GM12874 (cell line): Measurements from ENCODE around the gene FAHD2A.

Source experiments
- CTCF ChIP-seq: IDR thresholded peaks from 2 replicates; pipeline ENCODE4 v1.5.1; 2011; ENCODE audit warnings: low read depth, mild to moderate bottlenecking, control low read depth, low read length, moderate library complexity; ENCODE audit not compliant: insufficient read depth

The FAHD2A gene

DNA sequence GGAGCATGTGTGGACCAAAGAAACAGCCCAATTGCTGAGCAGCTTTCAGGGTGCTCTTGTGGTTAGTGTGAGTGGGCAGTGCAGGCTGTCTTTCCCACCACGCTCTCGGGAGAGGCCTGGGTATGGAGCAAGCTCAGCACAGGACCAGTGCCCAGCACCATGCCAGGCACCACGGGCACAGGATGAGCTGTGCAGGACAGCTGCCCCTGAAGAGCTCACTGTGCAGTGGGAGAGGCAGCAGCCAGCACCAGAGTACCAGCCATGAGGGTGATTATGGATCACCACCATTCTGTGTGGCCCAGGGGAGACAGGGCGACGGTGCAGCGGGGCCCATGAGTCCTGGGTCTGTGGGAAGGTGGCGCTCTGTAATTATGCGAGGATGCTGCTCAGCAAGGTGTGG lies 29.7 kb upstream of the FAHD2A start:
- no peak for TF ChIP-seq CTCF

DNA sequence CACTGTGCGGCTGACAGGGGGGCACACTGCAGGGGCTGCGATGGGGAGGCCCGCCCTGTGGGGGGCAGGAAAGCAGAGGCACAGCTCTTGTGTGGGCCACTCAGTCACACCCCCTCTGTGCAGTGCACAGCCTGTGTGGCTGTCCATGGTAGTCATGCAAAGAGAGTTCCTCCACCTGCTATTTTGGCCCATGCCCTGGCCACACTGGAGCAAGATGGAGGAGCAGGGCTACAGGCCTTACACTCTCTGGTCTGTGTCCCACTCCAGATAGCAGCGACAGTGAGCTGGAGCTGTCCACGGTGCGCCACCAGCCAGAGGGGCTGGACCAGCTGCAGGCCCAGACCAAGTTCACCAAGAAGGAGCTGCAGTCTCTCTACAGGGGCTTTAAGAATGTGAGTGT lies 28.5 kb upstream of the FAHD2A start:
- TF ChIP-seq CTCF: no peak

- no peak for TF ChIP-seq CTCF
Measured at GRCh38 chr2:95374451-95374920, 28.0 kb upstream of the FAHD2A start.

- TF ChIP-seq CTCF: no peak
Measured at GRCh38 chr2:95374921-95375471, 27.5 kb upstream of the FAHD2A start.

- TF ChIP-seq CTCF: no peak
Measured at GRCh38 chr2:95375532-95376150, 26.9 kb upstream of the FAHD2A start.

GRCh38 chr2:95376311-95377215 lies 25.9 kb upstream of the FAHD2A start:
- no peak for TF ChIP-seq CTCF
